MM.1S (cell line): Measurements from ENCODE around the gene PPWD1.
A peak's percentile ranks its signal among the peaks of the same experiment; 100 is the strongest.
"Not testable (repeated sequence)": the region's sequence is repeated elsewhere in the genome, so short reads cannot be mapped to it uniquely, and the experiment has no call there.

Experiments
- DNase-seq: peaks from one replicate; pipeline ENCODE4 v3.0.0-alpha.2; 2015
- H2AFZ ChIP-seq: fragments of 300-600 bp; sonication (generic); 2 replicates; pipeline ENCODE4 v1.6.0; 2016; ENCODE audit warnings: antibody characterized with exemption, low read length
- H3F3A ChIP-seq: fragments of 300-600 bp; sonication (generic); 2 replicates; pipeline ENCODE4 v1.6.1; 2016; ENCODE audit warnings: mild to moderate bottlenecking, antibody characterized with exemption, low read length, moderate library complexity, mixed read lengths; ENCODE audit not compliant: insufficient read depth
- H3K27ac ChIP-seq: fragments of 300-600 bp; sonication (generic); 2 replicates; pipeline ENCODE4 v1.5.1; 2016; ENCODE audit warnings: mild to moderate bottlenecking, low read length
- H3K27me3 ChIP-seq: fragments of 300-600 bp; sonication (generic); replicated peaks from 2 replicates; pipeline ENCODE4 v1.6.0; 2016; ENCODE audit warnings: low read length; ENCODE audit not compliant: insufficient read depth
- H3K36me3 ChIP-seq: fragments of 300-600 bp; sonication (generic); replicated peaks from 2 replicates; pipeline ENCODE4 v1.6.1; 2016; ENCODE audit warnings: mild to moderate bottlenecking, low read length, mixed read lengths; ENCODE audit not compliant: insufficient read depth
- H3K4me1 ChIP-seq: fragments of 300-600 bp; sonication (generic); 2 replicates; pipeline ENCODE4 v1.6.1; 2016; ENCODE audit warnings: low read length, mixed read lengths
- H3K4me2 ChIP-seq: fragments of 300-600 bp; sonication (generic); 2 replicates; pipeline ENCODE4 v1.6.0; 2016; ENCODE audit warnings: low read depth, low read length
- H3K4me3 ChIP-seq: fragments of 300-600 bp; sonication (generic); 2 replicates; pipeline ENCODE4 v1.5.1; 2016; ENCODE audit warnings: low read length, mixed read lengths
- H3K79me2 ChIP-seq: fragments of 300-600 bp; sonication (generic); 2 replicates; pipeline ENCODE4 v1.6.1; 2016; ENCODE audit warnings: mixed run types, low read length, mixed read lengths
- H3K9ac ChIP-seq: fragments of 300-600 bp; sonication (generic); 2 replicates; pipeline ENCODE4 v1.6.1; 2016; ENCODE audit warnings: low read length, mixed read lengths
- H3K9me2 ChIP-seq: fragments of 300-600 bp; sonication (generic); replicated peaks from 2 replicates; pipeline ENCODE4 v1.6.1; 2016; ENCODE audit warnings: mild to moderate bottlenecking, low read length, mixed read lengths; ENCODE audit not compliant: insufficient read depth
- H3K9me3 ChIP-seq: fragments of 300-600 bp; sonication (generic); replicated peaks from 2 replicates; pipeline ENCODE4 v1.6.1; 2016; ENCODE audit warnings: mild to moderate bottlenecking, low read length, mixed read lengths; ENCODE audit not compliant: insufficient read depth
- H4K20me1 ChIP-seq: fragments of 300-600 bp; sonication (generic); 2 replicates; pipeline ENCODE4 v1.6.1; 2016; ENCODE audit warnings: mild to moderate bottlenecking, low read length, moderate library complexity, mixed read lengths; ENCODE audit not compliant: insufficient read depth
- EZH2 ChIP-seq: fragments of 300-600 bp; sonication (generic); optimal IDR thresholded peaks from 2 replicates; pipeline ENCODE3; 2017; ENCODE audit warnings: low read depth, mild to moderate bottlenecking, antibody characterized with exemption, low read length, mixed read lengths
- EZH2phosphoT487 ChIP-seq: fragments of 300-600 bp; sonication (generic); IDR thresholded peaks from 2 replicates; pipeline ENCODE4 v1.6.1; 2018; ENCODE audit warnings: antibody characterized with exemption, low read length
- TF ChIP-seq, protein P1 (sequence below): fragments of 300-600 bp; sonication (generic); IDR thresholded peaks from 2 replicates; pipeline ENCODE4 v1.5.1; 2016; ENCODE audit warnings: antibody characterized with exemption, low read length, mixed read lengths

Gene PPWD1

DNA sequence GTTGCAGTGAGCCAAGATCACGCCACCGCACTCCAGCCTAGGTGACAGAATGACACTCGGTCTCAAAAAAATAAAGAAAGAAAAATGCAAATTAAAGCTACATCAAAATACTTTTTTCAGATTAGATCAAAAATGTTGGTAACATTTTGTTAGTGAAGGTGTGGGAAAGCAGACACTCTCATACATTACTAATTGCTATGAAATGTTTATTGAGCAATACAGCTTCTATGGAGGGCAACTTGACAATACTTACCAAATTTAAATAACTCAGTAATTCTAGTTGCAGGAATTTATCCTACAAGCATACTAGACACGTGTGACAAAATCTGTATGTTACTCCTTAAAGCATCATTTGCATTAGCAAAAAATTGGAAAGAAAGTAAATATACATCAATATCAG lies 56.9 kb downstream of the PPWD1 start:
- no peak for DNase-seq
- Histone ChIP-seq H3K4me2 (no peak overlapping the region), H3K27me3 (no peaks in the 10 kb centered on the region), H3F3A (0 out of 2 replicates have a peak, but pooled peaks cover 4% of the 10 kb centered on the region), H3K9me2 (no peaks in the 10 kb centered on the region), H3K9ac (no peak overlapping the region), H3K4me1 (peaks cover 13% of the 10 kb centered on the region; the same call in 1 of the 2 replicates), H3K36me3 (0 out of 2 replicates have a peak, but pooled peaks cover 8% of the 10 kb centered on the region), H3K4me3 (no peak overlapping the region), H3K79me2 (peaks cover 61% of the 10 kb centered on the region), H3K27ac (no peak overlapping the region), H4K20me1 (no peaks in the 10 kb centered on the region), H2AFZ (no peak overlapping the region), H3K9me3 (no peaks in the 10 kb centered on the region)
- TF ChIP-seq, protein P1, sequence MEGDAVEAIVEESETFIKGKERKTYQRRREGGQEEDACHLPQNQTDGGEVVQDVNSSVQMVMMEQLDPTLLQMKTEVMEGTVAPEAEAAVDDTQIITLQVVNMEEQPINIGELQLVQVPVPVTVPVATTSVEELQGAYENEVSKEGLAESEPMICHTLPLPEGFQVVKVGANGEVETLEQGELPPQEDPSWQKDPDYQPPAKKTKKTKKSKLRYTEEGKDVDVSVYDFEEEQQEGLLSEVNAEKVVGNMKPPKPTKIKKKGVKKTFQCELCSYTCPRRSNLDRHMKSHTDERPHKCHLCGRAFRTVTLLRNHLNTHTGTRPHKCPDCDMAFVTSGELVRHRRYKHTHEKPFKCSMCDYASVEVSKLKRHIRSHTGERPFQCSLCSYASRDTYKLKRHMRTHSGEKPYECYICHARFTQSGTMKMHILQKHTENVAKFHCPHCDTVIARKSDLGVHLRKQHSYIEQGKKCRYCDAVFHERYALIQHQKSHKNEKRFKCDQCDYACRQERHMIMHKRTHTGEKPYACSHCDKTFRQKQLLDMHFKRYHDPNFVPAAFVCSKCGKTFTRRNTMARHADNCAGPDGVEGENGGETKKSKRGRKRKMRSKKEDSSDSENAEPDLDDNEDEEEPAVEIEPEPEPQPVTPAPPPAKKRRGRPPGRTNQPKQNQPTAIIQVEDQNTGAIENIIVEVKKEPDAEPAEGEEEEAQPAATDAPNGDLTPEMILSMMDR = no peak
- no peak for TF ChIP-seq EZH2
- no peak for TF ChIP-seq EZH2phosphoT487

DNA sequence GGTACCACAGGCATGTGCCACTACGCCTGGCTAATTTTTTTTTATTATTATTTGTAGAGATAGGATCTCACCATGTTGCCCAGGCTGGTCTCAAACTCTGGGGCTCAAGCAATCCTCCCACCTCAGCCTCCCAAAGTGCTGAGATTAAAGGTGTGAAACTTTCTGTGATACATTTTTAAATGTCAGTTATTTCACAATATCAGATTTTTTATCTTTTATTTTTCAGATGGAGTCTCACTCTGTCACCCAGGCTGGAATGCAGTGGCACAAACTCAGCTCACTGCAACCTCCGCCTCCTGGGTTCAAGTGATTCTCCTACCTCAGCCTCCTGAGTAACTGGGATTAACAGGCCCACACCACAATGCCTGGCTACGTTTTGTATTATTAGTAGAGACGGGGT lies 58.9 kb downstream of the PPWD1 start:
- H3K9ac ChIP-seq, H3K9me2 ChIP-seq, H4K20me1 ChIP-seq, H3F3A ChIP-seq, H3K27ac ChIP-seq, H3K27me3 ChIP-seq, H3K36me3 ChIP-seq, H3K4me3 ChIP-seq, H3K4me2 ChIP-seq, DNase-seq, H2AFZ ChIP-seq, H3K9me3 ChIP-seq: not testable (repeated sequence)
- Histone ChIP-seq H3K4me1 (peaks cover 20% of the 10 kb centered on the region; the same call in 1 of the 2 replicates), H3K79me2 (peaks cover 72% of the 10 kb centered on the region)

DNA sequence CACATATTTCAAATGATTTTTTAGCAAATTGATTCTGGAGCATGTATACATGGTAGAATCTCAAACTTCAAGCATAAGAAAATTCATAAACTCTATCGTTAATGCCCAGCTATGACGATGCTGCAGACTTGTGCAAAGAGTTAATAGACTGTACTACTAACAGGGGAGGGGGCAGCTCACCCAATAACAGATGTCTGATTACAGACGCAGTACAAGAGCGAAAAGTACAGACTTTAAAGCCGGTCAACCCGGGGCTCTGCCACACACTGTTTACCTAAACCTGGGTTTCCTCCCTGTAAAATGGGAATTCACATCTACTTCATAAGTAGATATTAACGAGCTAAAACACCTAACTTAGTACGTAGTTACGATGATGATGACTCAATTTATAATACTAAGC lies 60.4 kb downstream of the PPWD1 start:
- Histone ChIP-seq H2AFZ (peak overlapping the region; percentile 89), H3F3A (0 out of 2 replicates have a peak, but pooled peaks cover 5% of the 10 kb centered on the region), H3K9me2 (no peaks in the 10 kb centered on the region), H3K9ac (peak overlapping the region; percentile 83; the same call in 1 of the 2 replicates), H3K79me2 (peaks cover 84% of the 10 kb centered on the region), H3K4me2 (peak overlapping the region; percentile 97), H3K4me1 (peaks cover 20% of the 10 kb centered on the region; the same call in 1 of the 2 replicates), H3K27me3 (no peaks in the 10 kb centered on the region), H4K20me1 (no peaks in the 10 kb centered on the region), H3K9me3 (no peaks in the 10 kb centered on the region), H3K27ac (peak overlapping the region; percentile 87; the same call in 1 of the 2 replicates), H3K36me3 (no peaks in the 10 kb centered on the region), H3K4me3 (peak overlapping the region; percentile 97)
- peak; percentile 6 for DNase-seq
- TF ChIP-seq, protein P1 = no peak
- TF ChIP-seq EZH2 = no peak
- no peak for TF ChIP-seq EZH2phosphoT487

DNA sequence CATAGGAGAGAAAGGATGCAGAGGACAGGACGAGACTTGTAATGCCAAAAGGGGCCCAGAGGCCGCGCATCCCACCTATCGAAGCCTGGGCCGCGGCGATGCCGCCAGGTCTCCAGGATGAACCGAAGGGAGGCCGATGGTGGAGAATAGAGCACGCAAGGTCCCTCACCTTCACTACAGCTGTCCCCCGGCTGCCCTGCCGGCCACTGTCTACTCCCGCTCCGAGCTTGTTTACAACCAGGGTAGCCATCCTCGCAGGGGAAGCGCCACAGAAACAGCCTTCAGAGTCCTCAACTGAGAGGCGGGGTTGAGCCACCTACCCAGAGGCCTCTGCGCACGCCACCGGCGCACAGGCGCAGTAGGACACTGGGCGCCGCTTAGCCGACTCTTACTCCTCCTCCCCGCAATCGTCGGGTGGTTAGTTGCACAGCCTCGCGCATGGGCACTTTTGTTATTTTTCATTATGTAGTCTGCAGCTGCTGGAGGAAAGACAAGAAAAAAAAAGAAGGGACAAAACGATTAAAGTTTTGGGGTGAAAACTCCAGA lies 61.0 kb downstream of the PPWD1 start, which contains the start of gene TRIM23:
TSS of gene TRIM23 (minus strand) at position 309 of the 546 bp plus-strand sequence. CDS start at position 250, 59 bp downstream.
- H4K20me1 ChIP-seq = no peaks in the 10 kb centered on the region
- peak within 1 kb of the TSS; percentile 83 for H3K9ac ChIP-seq
- H3F3A ChIP-seq = 0 out of 2 replicates have a peak, but pooled peaks cover 5% of the 10 kb centered on the region
- no peaks in the 10 kb centered on the region for H3K9me3 ChIP-seq
- H3K79me2 ChIP-seq = peaks cover 85% of the 10 kb centered on the region
- peak within 1 kb of the TSS; percentile 97 for H3K4me3 ChIP-seq
- peak within 1 kb of the TSS; percentile 87 for H3K27ac ChIP-seq
- H3K27me3 ChIP-seq = no peaks in the 10 kb centered on the region
- H2AFZ ChIP-seq = peak within 1 kb of the TSS; percentile 91
- peak; percentile 96 for DNase-seq
- H3K4me1 ChIP-seq = peaks cover 16% of the 10 kb centered on the region; the same call in 1 of the 2 replicates
- peak within 1 kb of the TSS; percentile 97 for H3K4me2 ChIP-seq
- H3K9me2 ChIP-seq = no peaks in the 10 kb centered on the region
- no peaks in the 10 kb centered on the region; the same call in 1 of the 2 replicates for H3K36me3 ChIP-seq
- TF ChIP-seq EZH2phosphoT487 (no peak), EZH2 (no peak)
- TF ChIP-seq, protein P1 = no peak
